Activated naive CD4-positive, alpha-beta T cell treated with anti-CD3 and anti-CD28 coated beads, Interleukin-2, amount 50 U/mL, for 16 hours (primary cell): ENCODE results near the gene MAPK12.

ENCODE experiments used
- DNase-seq: peaks from one replicate; pipeline ENCODE4 v3.0.0-alpha.2; 2020

The MAPK12 gene

DNA sequence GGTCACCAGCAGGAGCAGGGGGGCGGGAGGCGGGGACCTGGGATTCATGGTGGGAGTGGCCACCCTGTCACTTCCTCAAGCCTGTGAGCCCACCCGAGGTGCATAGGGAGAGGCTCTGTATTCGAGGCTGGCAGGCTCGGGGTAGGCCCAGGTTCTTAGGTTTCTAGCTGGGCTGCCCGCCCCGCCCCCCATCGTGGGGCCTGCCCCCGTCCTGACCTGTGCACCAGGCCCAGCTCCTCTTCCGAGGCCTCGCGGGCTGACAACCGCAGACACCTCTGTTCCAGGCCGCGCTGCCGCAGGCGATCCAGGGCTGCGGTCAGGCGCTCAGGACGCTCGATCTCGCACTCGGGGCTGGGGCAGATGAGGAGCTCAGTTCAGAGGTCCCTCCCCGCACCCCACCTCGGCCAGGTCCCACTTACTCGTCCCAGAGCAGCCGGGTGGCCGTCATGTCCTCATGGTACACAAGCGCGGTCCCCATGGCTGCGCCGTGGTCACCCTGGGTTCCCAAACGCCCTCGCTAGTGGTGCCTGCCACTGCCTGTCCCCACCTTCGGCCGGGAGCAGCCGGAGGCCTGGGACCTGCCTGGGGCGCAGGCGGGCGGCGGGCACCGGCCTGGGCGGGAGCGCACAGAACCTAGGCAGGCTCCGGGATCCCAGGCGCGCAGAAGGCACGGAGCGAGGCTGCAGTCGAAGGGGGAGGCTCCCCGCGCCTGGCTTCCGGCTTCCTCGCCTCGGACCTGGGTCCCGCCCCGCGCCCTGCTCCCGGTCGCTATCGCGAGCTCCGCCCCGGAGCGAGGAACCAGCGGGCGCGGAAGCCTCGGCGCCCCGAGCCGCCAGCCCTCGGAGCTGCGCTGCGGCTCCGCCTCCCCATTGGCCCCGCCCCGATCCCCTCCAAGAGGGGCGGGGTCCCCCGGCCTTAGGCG lies 10.7 kb downstream of the MAPK12 start, which contains the start of gene HDAC10:
TSS of gene HDAC10 (minus strand) at position 711 of the 922 bp plus-strand sequence. CDS start at position 478, 233 bp downstream.
- DNase-seq, result peak; percentile 83

DNA sequence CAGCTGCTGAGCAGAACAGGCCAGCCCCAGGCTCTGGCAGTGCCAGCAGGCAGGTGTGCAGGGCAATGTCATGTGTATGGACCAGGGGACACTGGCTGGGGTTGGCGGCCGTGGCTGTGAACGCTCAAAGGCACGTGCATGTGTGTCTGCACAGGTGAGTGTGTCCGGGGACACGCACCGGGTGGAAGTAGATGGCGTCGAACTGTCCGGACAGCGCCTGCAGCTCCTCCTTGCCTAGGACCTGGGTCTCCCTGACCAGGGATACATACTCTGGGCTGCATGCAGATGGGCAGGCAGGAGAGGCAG lies 11.3 kb downstream of the MAPK12 start:
- no peak for DNase-seq

DNA sequence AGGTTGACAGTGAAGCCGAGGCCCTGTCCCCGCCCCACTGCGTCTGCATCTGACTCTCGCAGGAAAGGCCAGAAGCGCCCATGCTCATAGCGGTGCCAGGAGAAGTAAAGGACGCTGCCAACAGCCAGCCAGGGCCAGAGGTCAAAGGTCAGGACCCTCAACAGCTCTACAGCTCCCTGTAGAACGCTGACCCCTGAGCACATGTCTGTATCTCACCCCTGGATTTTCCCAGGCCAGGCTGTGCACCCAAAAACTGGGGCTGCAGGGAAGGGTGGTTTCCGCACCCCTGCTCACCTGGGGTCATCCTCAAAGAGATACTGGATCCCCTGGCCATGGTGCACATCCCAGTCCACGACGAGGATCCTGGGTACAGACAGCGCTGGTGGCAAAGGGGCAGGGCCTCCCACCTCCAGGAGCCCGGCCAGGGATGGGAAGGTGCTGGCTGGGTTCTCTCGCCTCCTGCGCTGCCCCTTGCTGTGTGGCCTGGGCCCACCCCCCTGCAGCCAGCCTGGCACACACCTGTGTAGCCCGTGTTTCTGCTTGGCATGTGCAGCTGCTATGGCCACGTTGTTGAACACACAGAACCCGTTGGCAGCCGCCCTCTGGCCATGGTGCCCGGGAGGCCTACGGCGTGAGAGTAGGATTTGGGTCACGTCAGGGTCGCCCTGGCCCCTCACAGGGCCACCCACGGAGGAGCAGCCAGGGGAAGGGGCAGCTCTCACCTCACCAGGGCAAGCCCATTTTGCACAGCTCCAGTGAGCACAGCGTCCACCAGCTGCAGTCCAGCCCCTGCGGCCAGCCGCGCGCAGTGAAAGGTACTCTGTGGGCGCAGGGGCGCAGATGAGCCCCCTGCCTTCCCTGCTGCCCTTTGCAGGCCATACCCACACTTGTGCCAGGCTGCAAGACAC lies 11.9 kb downstream of the MAPK12 start:
- no peak for DNase-seq

DNA sequence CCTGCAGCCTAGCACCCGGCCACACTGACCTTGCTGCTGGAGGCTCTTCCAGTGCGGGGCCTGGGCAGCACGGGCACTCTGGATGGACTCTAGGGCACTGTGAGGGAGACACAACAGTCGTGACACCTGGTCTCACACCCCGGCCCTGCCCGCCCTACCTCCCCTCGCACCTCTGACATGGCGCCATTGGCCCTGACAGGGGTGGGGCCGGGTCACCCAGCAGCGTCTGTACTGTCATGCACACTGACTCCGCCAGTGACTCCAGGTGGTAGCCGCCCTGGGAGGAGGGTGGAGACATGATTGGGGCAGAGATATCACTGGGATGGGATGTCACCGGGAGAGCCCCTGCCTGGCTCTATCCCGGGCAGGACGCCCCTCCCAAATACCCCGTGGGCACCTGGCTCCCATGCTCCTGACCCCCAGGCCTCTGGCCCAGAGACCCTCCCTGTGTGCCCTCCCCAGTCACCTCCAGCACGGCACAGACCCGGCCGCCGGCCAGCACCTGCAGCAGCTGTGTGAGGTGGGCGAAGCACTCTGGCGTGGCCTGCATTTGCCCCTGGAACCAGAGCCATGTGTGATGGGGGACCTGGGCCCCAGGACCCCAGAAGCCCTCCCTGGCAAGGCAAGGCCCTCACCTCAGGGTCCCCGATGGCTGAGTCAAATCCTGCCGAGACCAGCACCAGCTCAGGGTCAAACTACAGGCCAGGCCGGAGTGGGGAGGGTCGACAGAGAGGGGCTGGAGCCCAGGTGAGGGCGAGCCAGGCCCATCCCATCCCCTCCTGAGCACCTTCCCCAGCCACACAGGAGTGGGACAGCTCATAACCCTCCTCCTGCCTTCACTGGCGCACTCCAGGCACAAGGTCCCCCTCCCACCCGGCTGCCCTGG lies 13.0 kb downstream of the MAPK12 start:
- DNase-seq, result no peak

DNA sequence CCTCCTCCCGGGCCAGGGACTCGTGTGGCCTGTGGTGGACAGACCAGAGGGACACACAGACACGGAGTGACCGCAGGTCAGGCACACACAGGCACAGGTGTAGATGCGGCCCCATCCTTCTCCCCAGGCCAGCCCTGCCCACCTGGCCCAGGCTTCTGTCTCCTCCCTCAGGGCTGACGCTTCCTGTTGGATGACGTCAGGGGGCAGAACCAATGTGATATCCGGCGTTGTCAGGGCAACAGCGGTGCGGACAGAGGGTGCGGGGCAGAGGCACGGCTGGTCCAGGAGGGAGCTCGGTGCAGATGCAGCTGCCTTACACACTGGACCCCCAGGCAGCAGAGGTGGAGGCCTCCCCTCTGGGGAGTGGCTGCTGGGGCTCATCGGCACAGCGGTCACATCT lies 13.7 kb downstream of the MAPK12 start:
- DNase-seq, result no peak

DNA sequence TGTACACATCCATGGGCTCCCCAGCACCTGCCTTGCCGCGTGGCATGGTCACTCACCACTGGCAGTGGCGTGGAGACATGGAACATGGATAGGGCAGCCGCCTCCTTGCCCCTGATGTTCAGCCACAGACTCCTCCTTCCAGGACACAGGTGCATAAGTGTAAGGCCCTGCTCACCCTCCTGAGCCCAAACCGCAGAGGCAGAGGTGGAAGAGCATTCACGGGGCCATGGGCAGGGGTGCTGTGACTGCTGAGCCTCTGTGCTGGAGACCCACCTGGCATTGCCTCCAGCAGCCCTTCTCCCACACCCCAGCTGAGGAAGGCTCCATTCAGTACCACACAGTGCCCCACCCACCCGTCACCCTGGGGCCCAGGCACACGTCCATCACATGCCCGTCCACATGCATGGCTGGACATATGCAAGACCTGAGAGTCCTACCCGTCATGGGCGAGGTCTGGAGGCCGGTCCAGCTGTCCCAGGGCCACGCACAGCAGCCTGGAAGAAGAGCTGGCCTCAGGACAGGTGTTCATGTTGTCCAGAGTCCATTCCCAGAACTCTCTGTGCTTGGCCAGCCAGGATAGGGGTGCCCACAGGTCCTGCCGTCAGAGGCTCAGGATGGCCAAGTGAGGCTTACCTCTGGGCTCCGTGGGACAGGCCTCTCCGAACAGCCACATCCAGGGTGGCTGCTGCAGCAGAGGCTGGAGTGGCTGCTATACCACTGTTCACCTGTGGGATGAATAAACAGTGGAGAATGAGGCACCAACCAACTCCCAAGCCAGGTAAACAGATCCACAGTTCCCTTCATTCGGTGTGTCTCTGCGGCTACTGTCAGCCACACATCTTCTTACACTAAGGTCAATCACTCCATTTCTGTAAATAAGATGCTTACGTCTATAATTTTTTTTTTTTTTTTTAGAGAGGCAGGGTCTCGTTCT lies 15.0 kb downstream of the MAPK12 start:
- no peak for DNase-seq

DNA sequence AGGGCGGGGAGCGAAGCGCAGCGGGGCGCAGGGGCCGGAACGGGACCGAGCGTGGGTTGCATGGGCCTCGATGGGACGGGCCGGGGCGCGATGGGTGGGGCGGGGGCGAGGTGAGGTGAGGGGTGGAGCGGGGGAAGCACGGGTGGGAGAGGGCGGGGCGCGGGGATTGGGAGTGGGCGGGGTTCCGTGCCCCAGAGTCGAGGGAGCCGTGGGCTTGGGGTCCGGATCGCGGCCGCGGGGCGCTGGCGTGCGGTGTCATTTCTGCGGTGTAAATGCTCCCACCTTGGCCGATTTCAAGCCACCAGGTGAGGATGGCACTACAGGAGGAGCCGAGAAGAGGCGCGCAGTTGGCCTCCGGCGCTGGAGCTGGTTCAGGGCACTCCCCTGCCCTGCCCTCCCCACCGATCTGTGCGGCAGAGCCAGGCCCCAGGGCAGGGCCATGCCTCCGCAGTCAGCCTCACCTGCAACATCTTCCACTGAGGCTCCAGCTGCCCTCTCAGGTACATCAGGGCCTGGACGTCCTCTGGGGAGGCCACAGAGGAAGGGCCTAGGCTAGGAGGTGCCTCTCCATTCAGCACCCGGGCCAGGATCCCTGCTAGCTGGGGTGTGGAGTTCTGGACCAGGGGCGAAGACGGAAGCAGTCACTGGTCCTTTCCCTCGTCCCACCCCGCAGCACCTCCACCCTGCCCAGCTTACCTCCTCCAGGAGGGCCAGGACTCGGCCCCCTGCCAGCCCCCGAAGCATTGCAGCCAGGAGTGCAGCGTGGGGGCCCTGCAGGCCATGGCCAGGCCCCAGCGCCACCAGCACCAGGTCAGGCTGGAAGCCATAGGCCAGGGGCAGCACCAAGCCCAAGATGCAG lies 16.0 kb downstream of the MAPK12 start:
- DNase-seq, result no peak

DNA sequence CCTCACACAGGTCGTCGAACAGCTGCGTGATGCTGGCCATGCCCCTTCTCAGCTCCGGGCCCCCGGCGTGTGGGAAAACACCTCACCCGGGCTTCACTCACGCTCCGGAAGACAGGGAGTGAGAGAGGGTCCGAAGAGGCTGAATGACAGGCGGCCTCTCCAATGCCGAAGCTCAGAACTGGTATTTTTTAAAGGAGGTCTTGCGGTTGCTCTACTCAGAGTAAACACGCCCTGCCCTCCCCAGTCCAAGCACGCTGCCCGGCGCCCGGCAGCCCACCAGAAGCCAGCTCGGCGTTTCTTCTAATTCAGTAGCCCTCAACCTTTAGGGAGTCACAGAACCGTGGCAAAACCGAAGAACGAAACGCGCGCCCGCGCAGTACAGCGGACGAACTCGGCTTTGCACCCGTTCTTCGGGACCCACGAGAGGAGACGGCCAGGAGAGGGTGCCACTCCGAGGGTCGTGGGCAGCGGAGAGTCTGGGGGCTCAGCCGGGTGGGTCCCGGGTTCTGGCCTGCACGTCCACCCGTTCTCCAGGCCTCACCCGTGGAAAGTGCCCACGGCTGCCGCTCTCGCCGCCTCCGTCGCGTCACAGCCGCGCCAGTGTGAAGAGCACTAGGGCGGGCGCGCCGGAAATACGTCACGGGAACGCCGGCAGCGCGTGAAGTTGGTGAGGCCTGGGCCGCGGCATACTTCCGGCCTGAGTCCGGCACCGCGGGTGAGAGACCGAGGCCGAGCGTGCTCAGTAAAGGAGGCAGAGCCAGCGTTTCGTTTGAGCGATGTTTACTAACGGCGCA lies 16.9 kb downstream of the MAPK12 start, which contains the start of gene TUBGCP6:
TSS of gene TUBGCP6 (minus strand) at position 604 of the 794 bp plus-strand sequence. CDS start at position 40, 564 bp downstream.
- DNase-seq, result peak; percentile 94

DNA sequence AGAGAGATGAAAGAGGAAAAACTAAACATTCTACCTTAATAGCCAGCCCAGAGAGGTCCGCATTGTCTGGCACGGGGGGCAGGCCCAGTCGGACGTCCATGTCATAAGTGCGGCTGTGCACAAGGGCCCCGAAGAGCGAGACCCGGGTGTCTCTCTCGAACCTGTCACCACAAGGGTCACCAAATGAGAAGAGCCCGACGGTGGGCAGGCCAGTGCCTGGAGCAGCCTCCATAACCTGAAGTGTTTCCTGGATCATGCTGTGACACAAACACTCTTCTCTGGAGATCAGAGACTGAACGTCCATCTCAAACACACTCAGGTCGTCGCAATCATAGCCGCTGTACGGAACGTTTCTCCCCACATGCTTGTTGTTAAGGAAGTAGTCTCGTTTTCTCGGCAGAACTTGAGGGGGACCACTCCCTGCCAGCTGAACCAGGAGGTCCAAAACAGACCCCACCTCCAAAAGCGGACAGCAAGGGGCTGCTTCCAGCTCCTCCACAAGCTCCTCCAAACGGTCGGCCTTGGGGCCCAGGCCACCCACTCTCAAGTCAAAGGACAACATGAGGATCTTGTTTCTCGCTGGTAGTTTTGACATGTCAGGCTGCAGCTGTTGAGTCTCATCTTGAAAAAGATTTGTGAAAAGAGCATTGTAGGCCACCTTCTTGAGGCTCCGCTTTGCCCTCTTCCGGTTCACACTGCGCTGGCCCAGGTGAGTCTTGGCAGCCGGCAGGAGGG lies 17.6 kb downstream of the MAPK12 start:
- no peak for DNase-seq

DNA sequence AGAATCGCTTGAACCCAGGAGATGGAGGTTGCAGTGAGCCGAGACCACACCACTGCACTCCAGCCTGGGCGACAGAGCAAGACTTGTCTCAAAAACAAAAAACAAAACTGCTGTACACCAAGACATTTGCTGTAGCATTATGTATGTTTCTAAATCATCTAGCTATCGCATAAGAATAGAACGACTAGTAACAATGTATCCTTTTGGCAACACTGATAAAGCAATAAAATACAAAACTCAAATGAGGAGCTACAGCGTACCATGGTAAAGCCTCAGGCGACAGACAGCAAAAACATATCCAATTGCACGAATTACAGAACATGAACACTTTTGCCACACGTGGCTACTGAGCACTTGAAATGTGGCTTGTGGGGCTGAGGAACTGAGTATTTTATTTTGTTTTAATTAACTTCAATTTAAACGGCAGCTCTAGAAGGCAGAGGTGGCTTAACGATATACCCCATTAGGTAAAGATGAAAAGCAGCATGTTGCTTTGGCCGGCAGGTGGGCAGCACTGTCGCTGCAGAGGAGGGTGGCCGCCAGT lies 19.0 kb downstream of the MAPK12 start:
- DNase-seq, result no peak

DNA sequence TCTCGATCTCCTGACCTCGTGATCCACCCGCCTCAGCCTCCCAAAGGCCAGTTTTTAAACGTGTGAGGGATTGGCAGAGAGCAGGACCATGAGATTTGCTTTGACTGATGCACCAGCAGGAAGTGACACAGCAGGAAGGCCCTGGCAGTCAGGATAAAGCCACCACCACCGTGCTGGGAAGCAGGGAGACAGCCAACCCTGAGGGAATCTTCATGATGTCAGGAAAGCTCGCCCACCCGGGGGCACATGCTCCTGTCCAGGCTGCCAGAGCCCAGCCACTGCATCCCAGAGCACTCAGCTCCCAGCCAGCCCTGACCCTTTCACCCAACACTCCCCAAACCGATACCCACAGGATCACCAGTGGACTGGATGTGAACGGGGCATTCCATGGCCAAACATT lies 22.7 kb downstream of the MAPK12 start:
- no peak for DNase-seq

DNA sequence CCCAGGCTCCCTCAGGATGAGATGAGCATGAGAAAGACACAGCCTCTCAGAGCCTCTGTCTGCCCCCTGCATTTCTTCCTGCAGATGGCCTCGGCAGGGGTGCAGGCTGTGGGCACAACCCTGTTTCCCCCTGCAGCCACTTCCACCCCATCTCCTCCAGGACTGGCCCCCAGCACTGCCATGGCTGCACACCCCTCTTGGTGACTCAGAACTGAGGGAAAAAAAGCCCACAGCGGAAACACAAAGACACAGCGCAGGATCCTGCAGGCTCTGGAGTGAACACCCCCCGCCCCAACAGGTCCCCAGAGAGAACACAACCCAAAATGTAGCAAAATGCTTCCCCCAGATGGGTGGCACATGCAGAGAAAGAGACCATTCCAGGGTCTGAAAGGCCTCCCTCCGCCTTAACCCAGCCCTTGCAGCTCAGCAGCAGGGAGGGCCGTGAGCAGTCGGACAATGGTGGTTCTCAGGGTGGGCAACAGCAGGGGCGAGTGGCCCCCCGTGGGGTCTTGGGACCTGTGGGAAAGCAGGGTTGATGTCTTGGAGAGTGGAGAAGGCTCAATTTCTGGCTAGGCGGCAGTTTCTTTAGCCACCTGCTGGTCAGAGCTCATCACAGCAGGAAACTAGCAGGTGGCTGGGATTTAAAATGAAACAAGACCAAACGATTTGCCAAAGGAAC lies 24.6 kb downstream of the MAPK12 start:
- no peak for DNase-seq

DNA sequence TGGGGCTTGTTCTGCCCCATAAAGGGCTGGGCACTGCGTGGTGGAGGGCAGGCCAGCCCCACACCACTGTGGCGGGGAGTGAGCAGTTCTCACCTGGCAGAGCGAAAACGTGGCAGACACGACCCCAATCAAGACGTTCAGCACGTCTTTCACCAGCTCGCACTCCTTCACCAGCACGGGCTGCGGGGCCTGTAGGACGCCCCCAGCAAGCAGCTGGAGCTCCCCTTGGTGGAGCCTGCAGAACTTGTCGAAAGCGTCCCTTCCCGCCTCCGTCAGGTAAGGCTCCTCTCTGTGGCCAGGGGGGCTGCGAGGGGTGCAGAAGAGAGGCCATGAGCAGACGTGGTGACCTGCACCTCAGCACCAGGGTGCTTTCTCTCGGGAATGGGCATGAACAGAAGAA lies 28.3 kb downstream of the MAPK12 start:
- DNase-seq, result no peak

DNA sequence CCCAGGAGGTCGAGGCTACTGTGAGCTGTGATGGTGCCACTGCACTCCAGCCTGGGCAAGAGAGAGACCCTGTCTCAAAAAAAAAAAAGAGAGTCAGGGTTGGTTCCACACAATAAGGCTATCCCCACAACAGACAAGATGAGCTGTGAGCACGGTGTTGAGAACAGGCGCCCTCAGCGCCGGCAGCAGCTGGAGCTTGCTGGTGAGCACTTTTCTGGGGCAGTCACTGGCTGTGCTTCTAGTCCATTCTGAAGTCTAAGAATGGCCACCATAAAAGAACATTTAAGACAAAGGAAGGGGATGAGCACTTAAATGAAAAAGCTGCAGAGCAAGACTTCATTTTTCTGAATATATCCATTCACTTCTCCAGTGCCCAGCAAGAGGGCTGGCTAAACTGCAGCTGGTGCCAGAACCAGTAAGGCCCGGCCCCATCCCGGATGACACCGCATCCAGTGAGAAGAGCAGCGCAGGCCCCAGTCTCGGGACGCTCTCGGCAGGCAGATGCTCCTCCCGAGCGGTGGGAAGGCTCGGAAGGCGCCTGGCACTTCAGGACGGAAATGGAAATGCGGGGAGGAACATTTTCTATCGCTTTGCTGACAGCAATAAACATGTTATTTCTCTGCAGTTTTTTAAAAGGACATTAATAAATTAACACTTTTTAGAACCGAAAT lies 28.9 kb downstream of the MAPK12 start:
- DNase-seq, result no peak

DNA sequence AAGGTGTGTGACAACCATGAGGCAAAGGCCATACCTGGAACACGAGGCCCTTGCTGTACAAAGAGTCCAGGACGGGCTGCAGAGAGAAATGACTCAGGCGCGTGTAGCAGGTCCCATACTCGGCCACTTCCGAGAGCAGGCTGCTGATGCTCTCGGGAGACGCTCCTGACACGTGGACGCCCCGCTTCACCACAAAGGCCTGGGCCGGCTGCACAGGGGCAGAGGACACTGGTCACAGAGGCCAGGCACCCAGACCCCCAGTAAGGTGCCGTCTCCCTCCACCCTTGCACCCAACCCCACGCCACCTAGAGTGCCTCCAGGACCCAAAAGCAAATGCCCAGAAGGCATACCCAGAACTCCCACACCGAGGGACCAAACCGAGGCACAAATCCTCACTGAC lies 32.1 kb downstream of the MAPK12 start:
- no peak for DNase-seq

DNA sequence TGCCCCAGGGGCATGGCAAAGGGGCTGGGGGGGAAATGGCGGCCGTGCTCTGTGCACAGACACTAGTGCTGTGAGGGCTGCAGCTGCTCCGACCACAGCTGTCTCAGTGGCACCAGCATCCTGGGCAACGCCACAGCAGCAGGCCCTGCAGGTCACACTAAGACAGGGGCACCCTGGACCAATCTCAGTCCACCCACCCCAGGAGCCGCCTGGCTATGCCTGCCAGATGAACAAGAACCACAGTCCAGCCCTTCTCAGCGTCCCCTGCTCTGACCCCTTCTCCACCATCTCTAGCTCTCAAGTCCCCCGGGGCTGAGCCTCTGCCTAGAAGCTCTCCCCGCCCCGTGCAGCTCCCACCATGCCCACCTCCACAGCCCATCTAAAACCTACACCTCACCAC lies 33.1 kb downstream of the MAPK12 start:
- DNase-seq, result no peak

DNA sequence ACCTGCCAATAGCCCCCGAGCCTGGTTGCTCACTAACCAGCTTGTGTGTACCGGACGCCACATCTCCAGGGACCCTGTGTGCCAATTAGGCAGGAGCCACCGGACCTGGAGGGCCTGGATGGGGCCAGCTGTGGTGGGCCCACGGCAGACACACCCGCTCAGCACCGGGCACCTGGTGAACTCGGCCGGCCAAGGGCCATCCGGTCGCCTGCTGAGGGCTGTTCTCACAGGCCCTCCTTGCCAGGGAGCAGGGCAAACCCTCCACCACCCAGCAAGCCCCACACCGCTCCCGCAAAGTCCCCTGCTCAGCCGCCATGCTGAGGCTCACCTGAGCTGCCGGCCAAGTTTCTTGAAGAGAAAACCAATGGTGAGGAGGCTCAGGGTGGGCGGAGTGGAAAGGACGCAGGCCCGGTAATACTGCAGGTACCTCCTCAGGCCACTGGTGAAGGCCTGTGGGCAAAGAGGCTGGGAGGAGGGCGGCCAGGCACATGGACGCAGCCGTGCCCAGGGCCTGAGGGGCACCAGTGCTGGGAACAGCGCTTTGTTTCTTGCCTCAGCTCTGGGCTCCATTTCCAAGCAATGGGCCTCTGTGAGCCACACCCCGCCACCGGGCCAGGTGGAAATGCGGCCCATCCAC lies 33.8 kb downstream of the MAPK12 start:
- no peak for DNase-seq
